Left cardiac atrium (tissue), 4 donors: Measurements from ENCODE around the gene PLPPR1. TPM values are rescaled to one million over a fixed set of nuclear protein-coding genes. Genes with fewer than 3 reads are reported as not detected.
A peak's percentile ranks its signal among the peaks of the same experiment; 100 is the strongest.

Experiments
- ATAC-seq, 2 donors: fragments of 200-7000 bp; cut with Tn5 transposase; one replicate each; pipeline ENCODE4 v1.9.1; 2020; ENCODE audit warnings: mild to moderate bottlenecking in 2 of 2, moderate library complexity in 2 of 2
- DNase-seq: peaks from one replicate; pipeline ENCODE4 v3.0.0-alpha.2; 2020
- intact Hi-C, 2 donors: fragments of 100-400 bp; cut with DNase I; formaldehyde crosslinking; loops; one replicate each; pipeline versions ENCODE4 v1.14.1 to v1.15.1; 2022 to 2023
- total RNA-seq, 2 donors: library from RNA; stranded (reverse); fragmentation: NEBNext Ultra II Directional; extraction: Animal tissue kit (Norgen Biotek cat#: 25700); gene quantifications; one replicate each; pipeline ENCODE4 v1.2.1, GENCODE V29; 2021
- donor health status: DM: no; HTN: yes; CAD: no.
- donor health status: DM: no; HTN: yes; CAD: no; lungs with severe emphysema.
- donor health status: DM: yes; HTN: yes; CAD: no.
- donor health status: Dilated cardiomyopathy.

PLPPR1 gene
- total RNA-seq, 2 donors from 2014 or later = 0.18 TPM; not detected in 1

- ATAC-seq (no peak), DNase-seq (no peak)
- intact Hi-C loops = no loop called here
Observed at GRCh38 chr9:101172616-101173015, 144.1 kb downstream of the PLPPR1 start.

- DNase-seq (no peak), ATAC-seq (no peak)
- intact Hi-C loops = no loop called here
Observed at GRCh38 chr9:101173907-101174306, 145.4 kb downstream of the PLPPR1 start.

- no peak for DNase-seq
- intact Hi-C loops = no loop called here
- no peak for ATAC-seq
Observed at GRCh38 chr9:101176384-101176783, 147.9 kb downstream of the PLPPR1 start.

- DNase-seq (no peak), ATAC-seq (no peak)
- intact Hi-C loops = no loop called here
Observed at GRCh38 chr9:101184813-101185278, 156.3 kb downstream of the PLPPR1 start.

GRCh38 chr9:101191723-101192122 lies 163.2 kb downstream of the PLPPR1 start:
- no peak for DNase-seq
- intact Hi-C loops = no loop called here
- ATAC-seq = no peak

GRCh38 chr9:101197026-101197425 lies 168.5 kb downstream of the PLPPR1 start:
- ATAC-seq = no peak
- intact Hi-C loops = no loop called here

GRCh38 chr9:101200852-101201251 lies 172.3 kb downstream of the PLPPR1 start:
- intact Hi-C loops = no loop called here
- DNase-seq = no peak
- no peak for ATAC-seq

More at GRCh38 chr9:101197026-101197425, 168.5 kb downstream of the PLPPR1 start:
- no peak for DNase-seq

GRCh38 chr9:101201630-101202029 lies 173.1 kb downstream of the PLPPR1 start:
- intact Hi-C loops = no loop called here
- no peak for DNase-seq
- ATAC-seq = peak in 1 of 2 donors; percentile 35

GRCh38 chr9:101209670-101210069 lies 181.1 kb downstream of the PLPPR1 start:
- DNase-seq = no peak
- intact Hi-C loops = no loop called here
- no peak for ATAC-seq

- DNase-seq (no peak), ATAC-seq (no peak)
- intact Hi-C loops = no loop called here
Observed at GRCh38 chr9:101212661-101213060, 184.1 kb downstream of the PLPPR1 start.

- intact Hi-C loops = no loop called here
- ATAC-seq = no peak
- DNase-seq = no peak
Observed at GRCh38 chr9:101219030-101219429, 190.5 kb downstream of the PLPPR1 start.

GRCh38 chr9:101220341-101220740 lies 191.8 kb downstream of the PLPPR1 start:
- intact Hi-C loops = no loop called here
- DNase-seq (no peak), ATAC-seq (no peak)

- no peak for ATAC-seq
- intact Hi-C loops = no loop called here
- no peak for DNase-seq
Observed at GRCh38 chr9:101225271-101225670, 196.7 kb downstream of the PLPPR1 start.

- intact Hi-C loops = no loop called here
- ATAC-seq (no peak), DNase-seq (no peak)
Observed at GRCh38 chr9:101226161-101226560, 197.6 kb downstream of the PLPPR1 start.

- intact Hi-C loops = no loop called here
Observed at GRCh38 chr9:101226803-101227202, 198.3 kb downstream of the PLPPR1 start.

GRCh38 chr9:101229606-101230005 lies 201.1 kb downstream of the PLPPR1 start:
- no peak for DNase-seq
- intact Hi-C loops = loop anchor here in 1 of 2 donors (10.0 kb wide), 1 partner anchor 515 kb away; no protein-coding TSS in a partner anchor
- no peak for ATAC-seq

More at GRCh38 chr9:101226803-101227202, 198.3 kb downstream of the PLPPR1 start:
- ATAC-seq (no peak), DNase-seq (no peak)

- no peak for DNase-seq
- intact Hi-C loops = loop anchor here in 1 of 2 donors (10.0 kb wide), 1 partner anchor 518 kb away; no protein-coding TSS in a partner anchor
- no peak for ATAC-seq
Observed at GRCh38 chr9:101232405-101232977, 204.0 kb downstream of the PLPPR1 start.

GRCh38 chr9:101235105-101235866 lies 206.8 kb downstream of the PLPPR1 start:
- no peak for DNase-seq
- intact Hi-C loops = loop anchor here (1.0 to 10.0 kb wide), 2 partner anchors 117 to 520 kb away; no protein-coding TSS in a partner anchor
- ATAC-seq = peak in 1 of 2 donors; percentile 49

GRCh38 chr9:101242651-101243050 lies 214.1 kb downstream of the PLPPR1 start:
- DNase-seq (no peak), ATAC-seq (no peak)
- intact Hi-C loops = no loop called here

GRCh38 chr9:101246691-101247090 lies 218.2 kb downstream of the PLPPR1 start:
- DNase-seq (no peak), ATAC-seq (no peak)
- intact Hi-C loops = no loop called here

GRCh38 chr9:101247297-101247696 lies 218.8 kb downstream of the PLPPR1 start:
- ATAC-seq (no peak), DNase-seq (no peak)
- intact Hi-C loops = no loop called here
